GM19328 (cell line): ENCODE measurements around the gene WHRN.

Experiments used
- ATAC-seq: cut with Tn5 transposase; IDR thresholded peaks from one replicate; pipeline ENCODE4 v1.9.1; 2021; ENCODE audit warnings: mild to moderate bottlenecking, moderate library complexity; ENCODE audit not compliant: unreplicated experiment

Gene WHRN

GRCh38 chr9:114404531-114404930 lies 100.7 kb downstream of the WHRN start:
- no peak for ATAC-seq

- ATAC-seq: no peak
Measured at GRCh38 chr9:114403153-114403756, 102.0 kb downstream of the WHRN start.

GRCh38 chr9:114401344-114401743 lies 103.9 kb downstream of the WHRN start:
- ATAC-seq: no peak

GRCh38 chr9:114400772-114401171 lies 104.5 kb downstream of the WHRN start:
- ATAC-seq: no peak

DNA sequence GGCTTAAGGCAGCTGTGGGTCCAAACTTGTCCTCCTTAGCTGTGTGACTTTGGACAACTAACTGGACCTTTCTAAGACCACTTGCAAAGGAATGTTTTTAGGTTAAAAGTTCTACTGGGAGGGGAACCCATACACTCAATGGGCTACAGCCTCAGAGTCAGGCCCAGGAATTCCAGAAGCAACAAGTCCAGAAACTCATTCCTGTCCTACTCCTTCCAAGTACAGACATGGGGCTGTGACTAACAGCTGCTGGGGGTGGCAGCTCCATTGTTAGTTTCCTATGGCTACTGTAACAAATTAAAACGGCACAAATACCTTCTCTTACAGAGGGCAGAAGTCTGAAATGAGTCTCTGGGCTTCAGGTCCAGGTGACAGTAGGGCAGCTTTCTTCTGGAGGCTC lies 105.1 kb downstream of the WHRN start:
- ATAC-seq: no peak

GRCh38 chr9:114399381-114399780 lies 105.9 kb downstream of the WHRN start:
- no peak for ATAC-seq

DNA sequence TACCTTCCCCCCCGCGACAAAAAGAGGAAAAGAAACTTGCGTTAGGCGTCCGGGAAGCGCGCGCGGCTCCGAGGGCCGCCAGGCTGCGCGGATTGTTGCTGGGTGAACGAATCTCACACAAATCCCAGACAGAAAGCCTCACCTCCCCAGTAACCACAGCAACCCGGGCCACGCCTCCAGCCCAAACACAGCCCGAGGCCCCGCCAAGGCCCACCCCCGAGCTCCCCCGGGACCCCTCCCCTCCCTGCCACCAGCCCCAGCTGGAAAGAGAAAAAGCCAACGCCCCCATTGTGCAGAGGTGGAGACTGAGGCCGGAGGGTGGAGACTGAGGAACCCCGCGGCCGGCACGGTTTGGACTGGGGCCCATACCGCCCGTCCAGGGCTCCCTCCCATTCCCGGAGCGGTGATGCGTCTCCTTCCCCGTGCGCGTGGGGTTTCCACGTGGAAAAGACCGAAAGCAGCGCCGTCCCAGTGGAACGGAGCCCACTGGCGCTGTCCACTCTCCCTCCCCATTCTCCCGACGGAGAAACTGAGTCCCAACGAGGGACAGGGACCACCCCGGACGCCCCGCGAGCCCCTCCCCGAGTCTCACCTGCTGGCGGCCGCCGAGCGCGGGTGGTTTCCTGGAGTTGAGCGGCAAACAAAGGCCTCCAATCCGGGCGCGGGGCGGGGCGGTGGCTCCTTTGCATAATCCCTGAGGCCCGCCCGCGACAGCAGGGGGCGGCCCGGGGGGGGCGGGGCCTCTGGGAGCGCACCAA lies 107.2 kb downstream of the WHRN start:
- ATAC-seq: peak; percentile 78

DNA sequence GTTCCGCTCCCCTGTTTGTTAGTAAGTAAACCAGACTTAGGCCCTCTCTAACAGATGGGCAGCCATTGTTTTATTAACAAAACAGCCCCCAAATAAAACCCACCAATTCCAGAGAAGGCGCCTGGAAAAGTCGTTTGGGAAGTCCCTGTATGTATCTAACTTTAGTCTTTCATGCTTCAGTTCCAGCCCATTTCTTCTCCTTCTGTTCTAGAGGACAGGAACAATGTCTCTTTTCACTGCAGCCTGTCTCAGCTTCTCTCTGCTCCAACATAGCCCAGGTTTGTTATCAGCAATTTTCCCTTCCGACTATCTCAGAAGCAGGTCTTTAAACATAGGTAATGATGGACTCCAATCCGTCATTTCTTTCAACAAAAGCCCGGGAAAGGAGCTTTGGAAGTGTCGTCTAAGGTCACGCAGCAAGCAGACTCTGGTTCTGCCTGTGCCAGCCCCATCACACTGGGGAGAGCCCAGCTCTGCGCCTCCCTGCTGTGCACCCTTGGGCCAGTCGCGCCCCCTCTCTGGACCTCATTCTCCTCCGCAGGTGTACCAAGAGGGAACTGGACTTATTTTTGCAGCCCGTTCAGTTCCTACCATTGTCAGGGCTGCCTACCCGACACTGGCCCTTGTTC lies 107.9 kb downstream of the WHRN start:
- ATAC-seq: no peak

DNA sequence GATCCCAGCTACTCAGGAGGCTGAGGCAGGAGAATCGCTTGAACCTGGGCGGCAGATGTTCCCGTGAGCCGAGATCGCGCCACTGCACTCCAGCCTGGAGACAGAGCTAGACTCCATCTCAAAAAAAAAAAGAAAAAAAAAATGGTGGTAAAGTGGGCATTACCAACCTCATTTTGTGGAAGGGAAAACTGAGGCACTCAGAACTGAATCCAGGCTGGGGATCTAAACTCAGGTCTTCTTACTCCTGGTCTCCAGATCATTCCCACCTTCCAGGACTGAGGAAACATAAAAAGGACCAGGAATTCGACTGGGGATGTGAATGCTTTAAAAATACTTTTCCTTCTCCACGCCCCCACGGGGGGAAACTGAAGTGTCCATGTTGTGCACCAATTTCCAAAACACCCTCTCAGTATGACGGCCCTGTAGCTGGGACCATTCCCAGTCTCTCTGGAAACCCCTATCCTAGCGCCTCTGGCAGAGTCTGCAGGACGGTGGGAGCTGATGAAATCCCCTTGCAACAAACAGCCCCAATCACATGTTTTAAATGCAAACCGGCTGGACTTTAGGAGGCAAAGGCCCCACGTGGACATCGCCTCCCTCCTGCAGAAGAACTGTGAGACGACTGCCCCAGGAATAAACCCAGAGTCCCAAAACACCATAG lies 108.6 kb downstream of the WHRN start:
- ATAC-seq: no peak

DNA sequence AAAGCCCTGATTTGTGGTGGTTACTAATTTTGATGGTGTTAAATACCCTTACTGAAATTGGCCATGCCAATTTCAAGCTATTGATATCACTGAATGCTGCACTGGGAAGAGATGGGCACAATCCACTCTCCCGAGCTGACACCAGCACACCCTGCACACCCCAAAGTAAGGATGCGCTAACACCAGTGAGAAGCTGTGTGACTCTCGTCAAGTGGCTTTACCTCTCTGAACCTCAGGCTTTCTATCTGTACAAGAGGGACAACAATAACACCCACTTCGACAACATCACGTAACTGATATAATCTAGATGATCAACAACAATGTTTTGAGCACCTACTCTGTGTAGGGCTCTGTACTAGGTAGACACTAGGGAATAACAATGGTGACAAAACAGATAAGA lies 109.5 kb downstream of the WHRN start:
- no peak for ATAC-seq

- ATAC-seq: no peak
Measured at GRCh38 chr9:114395334-114395617, 110.0 kb downstream of the WHRN start.

DNA sequence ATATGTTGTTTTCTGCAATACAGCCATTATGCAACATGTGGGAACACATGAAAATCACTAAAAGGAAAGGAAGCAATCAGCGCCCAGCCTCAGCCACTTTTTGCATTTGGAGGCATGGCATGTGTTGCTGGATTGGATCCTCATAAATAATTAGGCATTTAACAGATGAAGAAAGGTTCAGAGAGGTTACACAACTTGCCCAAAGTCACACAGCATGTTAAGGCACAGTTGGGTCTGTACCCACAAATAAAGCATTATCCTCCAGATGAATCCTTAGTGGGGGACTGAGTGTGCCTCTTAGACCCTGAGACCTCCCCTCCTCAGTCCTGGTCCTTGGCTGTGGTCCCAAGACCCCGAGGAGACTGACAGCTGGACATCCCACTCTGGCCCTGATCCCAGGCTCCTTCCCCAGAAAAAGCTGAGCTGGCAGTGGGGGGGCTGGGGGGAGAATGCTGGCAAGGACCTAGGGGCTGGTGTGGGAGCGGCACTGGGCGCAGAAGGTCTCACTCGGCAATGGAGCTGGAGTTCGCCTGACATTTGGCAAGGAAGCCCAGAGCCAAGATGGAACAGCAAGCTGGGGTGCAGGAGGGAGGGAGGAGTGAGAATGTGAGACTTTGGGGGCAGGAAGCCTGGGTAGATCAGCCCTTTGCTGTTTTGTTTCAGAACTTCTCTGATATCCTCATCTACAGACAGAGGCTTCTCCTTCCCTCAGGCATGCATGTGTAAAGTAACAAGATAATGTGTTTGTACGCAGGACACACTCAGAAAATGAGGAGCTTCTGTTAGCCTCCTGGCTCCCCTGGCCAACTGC lies 110.5 kb downstream of the WHRN start:
- no peak for ATAC-seq

- ATAC-seq: no peak
Measured at GRCh38 chr9:114392749-114393112, 112.5 kb downstream of the WHRN start.

DNA sequence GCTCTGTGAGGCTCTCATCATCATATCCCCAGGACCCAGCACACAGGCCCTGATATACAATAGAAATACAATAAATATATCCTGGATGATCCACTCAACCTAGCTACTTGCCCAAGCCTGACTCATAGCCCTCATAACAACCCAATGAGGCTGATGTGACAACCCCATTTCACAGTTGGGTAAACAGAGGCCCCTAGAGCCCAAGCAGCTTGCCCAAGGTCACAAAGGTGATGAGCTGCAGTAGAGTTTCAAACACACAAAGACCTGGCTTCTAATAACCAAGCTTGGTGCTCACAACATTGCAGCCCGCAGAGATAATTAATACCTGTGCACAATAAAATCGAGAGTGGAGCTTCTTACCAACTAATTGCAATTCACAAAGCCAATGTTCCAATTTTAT lies 114.3 kb downstream of the WHRN start:
- no peak for ATAC-seq

- no peak for ATAC-seq
Measured at GRCh38 chr9:114389612-114390368, 115.5 kb downstream of the WHRN start.

GRCh38 chr9:114388764-114389375 lies 116.4 kb downstream of the WHRN start:
- no peak for ATAC-seq

- no peak for ATAC-seq
Measured at GRCh38 chr9:114388357-114388682, 117.0 kb downstream of the WHRN start.

DNA sequence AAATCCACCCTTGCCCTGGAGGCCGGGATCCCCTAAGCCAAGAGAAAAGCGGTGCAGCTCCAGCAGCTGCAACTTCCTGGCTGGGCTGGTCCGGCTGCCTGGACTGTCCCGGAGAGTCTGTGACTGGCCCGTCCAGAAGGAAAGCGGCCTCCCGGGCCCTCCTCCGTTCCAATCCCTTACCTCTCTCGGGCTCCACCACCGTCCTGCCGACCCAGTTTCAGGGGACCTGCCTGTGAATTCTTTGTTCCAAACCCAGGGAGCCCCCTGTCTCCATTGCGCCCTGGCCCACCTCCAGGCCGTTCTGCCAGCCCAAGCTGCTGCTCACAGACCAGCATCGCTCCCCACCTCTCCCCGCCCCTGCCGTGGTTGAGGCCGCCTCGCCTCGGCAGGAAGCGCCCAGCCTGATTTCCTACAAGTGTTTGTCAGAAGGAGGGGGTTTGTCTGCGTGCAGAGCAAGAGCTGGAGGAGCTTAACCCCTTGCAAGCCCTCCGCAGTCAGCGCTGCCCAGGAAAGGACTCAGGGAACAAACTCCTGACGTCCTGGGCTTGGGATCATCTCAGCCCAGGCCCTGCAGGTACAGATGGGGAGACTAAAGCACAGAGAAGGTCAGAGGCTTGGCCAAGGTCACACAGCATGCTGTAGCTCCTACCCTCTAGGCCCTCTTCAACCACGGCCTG lies 117.5 kb downstream of the WHRN start, which contains the start of gene AKNA:
TSS of gene AKNA (minus strand) at position 303 of the 677 bp plus-strand sequence. CDS start 6,649 bp downstream, outside the sequence.
- ATAC-seq: no peak

GRCh38 chr9:114386886-114387679 lies 118.2 kb downstream of the WHRN start:
- ATAC-seq: no peak
